Thoracic aorta (tissue), 2 donors: Measurements from ENCODE around the gene LRFN3. TPM values are rescaled to one million over a fixed set of nuclear protein-coding genes. Genes with fewer than 3 reads are reported as not detected.

Source experiments
- ATAC-seq: fragments of 150-250 bp; one replicate; pipeline ENCODE4 v1.8.0; 2017; ENCODE audit warnings: low read depth; ENCODE audit not compliant: insufficient number of reproducible peaks, low FRiP score
- DNase-seq: peaks from one replicate; pipeline ENCODE4 v3.0.0-alpha.2; 2020; ENCODE audit warnings: low spot score
- H3K27ac ChIP-seq, 2 donors: fragments of 200-600 bp; sonication (generic); 1 replicate in 1 of 2; 2 replicates in 1 of 2; pipeline ENCODE4 v1.5.1; 2016; ENCODE audit warnings: mild to moderate bottlenecking in 2 of 2, moderate library complexity in 2 of 2
- H3K27me3 ChIP-seq: fragments of 200-600 bp; sonication (generic); replicated peaks from 2 replicates; pipeline ENCODE4 v1.6.0; 2016; ENCODE audit warnings: mild to moderate bottlenecking; ENCODE audit not compliant: insufficient read depth
- H3K36me3 ChIP-seq: fragments of 200-600 bp; sonication (generic); one replicate; pipeline ENCODE4 v1.5.1; 2016
- H3K4me1 ChIP-seq, 2 donors: fragments of 200-600 bp; sonication (generic); 1 replicate in 1 of 2; 2 replicates in 1 of 2; pipeline versions ENCODE4 v1.5.1 to v1.6.0; 2016; ENCODE audit warnings: low read depth in 2 of 2, mild to moderate bottlenecking in 1 of 2; ENCODE audit not compliant: control insufficient read depth in 1 of 2
- H3K4me3 ChIP-seq: fragments of 200-600 bp; sonication (generic); 2 replicates; pipeline ENCODE4 v1.5.1; 2016; ENCODE audit warnings: mild to moderate bottlenecking
- H3K9me3 ChIP-seq: fragments of 200-600 bp; sonication (generic); 2 replicates; pipeline ENCODE4 v1.5.1; 2016
- total RNA-seq, 2 donors: library from RNA; depleted of rRNA; stranded (reverse); fragments of >200 nt; gene quantifications; one replicate each; pipeline versions ENCODE4 v1.1.0 to v1.2.3, GENCODE V29; 2016
- TF ChIP-seq, protein P1 (sequence below): fragments of 200-600 bp; sonication (generic); IDR thresholded peaks from one replicate; pipeline ENCODE4 v1.5.1; 2019; ENCODE audit warnings: antibody characterized with exemption

The LRFN3 gene
- total RNA-seq, 2 donors from 2014 or later, result 14.3 to 26.7 TPM

- Histone ChIP-seq H3K9me3 (no peaks in the 10 kb centered on the region), H3K4me1 (peaks cover 11 to 31% of the 10 kb centered on the region in 2 donors), H3K27me3 (no peaks in the 10 kb centered on the region), H3K4me3 (peak overlapping the region; percentile 95), H3K27ac (no peak overlapping the region), H3K36me3 (peaks cover 3% of the 10 kb centered on the region)
- TF ChIP-seq, protein P1, sequence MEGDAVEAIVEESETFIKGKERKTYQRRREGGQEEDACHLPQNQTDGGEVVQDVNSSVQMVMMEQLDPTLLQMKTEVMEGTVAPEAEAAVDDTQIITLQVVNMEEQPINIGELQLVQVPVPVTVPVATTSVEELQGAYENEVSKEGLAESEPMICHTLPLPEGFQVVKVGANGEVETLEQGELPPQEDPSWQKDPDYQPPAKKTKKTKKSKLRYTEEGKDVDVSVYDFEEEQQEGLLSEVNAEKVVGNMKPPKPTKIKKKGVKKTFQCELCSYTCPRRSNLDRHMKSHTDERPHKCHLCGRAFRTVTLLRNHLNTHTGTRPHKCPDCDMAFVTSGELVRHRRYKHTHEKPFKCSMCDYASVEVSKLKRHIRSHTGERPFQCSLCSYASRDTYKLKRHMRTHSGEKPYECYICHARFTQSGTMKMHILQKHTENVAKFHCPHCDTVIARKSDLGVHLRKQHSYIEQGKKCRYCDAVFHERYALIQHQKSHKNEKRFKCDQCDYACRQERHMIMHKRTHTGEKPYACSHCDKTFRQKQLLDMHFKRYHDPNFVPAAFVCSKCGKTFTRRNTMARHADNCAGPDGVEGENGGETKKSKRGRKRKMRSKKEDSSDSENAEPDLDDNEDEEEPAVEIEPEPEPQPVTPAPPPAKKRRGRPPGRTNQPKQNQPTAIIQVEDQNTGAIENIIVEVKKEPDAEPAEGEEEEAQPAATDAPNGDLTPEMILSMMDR, result no peak
- no peak for ATAC-seq
- DNase-seq, result no peak
Measured at GRCh38 chr19:35938282-35939224, 2.4 kb downstream of the LRFN3 start.

GRCh38 chr19:35939307-35940077 lies 3.3 kb downstream of the LRFN3 start:
- no peak for DNase-seq
- Histone ChIP-seq H3K36me3 (peaks cover 3% of the 10 kb centered on the region), H3K4me1 (peaks cover 11 to 31% of the 10 kb centered on the region in 2 donors), H3K9me3 (no peaks in the 10 kb centered on the region), H3K27me3 (no peaks in the 10 kb centered on the region), H3K4me3 (no peak overlapping the region), H3K27ac (no peak overlapping the region)
- TF ChIP-seq, protein P1, result no peak
- no peak for ATAC-seq

GRCh38 chr19:35940078-35940775 lies 4.1 kb downstream of the LRFN3 start:
- Histone ChIP-seq H3K4me3 (no peak overlapping the region), H3K27ac (no peak overlapping the region), H3K27me3 (no peaks in the 10 kb centered on the region), H3K9me3 (no peaks in the 10 kb centered on the region), H3K36me3 (peaks cover 3% of the 10 kb centered on the region), H3K4me1 (peaks cover 11 to 30% of the 10 kb centered on the region in 2 donors)
- DNase-seq (no peak), ATAC-seq (no peak)
- TF ChIP-seq, protein P1, result no peak

DNA sequence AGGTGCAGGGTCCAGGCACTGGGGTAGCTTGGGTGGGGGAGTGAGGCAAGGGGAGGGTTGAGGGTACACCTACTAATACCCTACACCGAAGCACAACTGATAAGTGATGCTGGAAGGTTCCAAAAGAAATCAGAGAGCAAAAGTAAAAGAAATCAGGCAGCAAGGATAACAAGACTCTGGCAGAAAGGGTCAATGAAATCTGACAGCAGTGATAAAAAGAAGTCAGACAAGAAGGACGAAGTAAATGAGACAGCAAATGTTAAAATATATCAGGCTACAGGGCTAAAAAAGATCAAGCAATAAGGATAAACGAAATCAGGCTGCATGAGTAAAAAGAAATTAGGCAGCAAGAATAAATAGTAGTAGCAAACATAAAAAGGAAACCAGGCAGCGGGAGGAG lies 4.7 kb downstream of the LRFN3 start:
- no peak for DNase-seq
- ATAC-seq, result no peak
- peaks cover 3% of the 10 kb centered on the region for H3K36me3 ChIP-seq
- no peak overlapping the region for H3K27ac ChIP-seq
- TF ChIP-seq, protein P1, result no peak
- H3K4me3 ChIP-seq, result no peak overlapping the region
- H3K27me3 ChIP-seq, result no peaks in the 10 kb centered on the region
- H3K9me3 ChIP-seq, result no peaks in the 10 kb centered on the region
- peaks cover 7 to 23% of the 10 kb centered on the region in 2 donors for H3K4me1 ChIP-seq
